Measurements from ENCODE around the gene ACADVL. TPM values are rescaled to one million over a fixed set of nuclear protein-coding genes. Genes with fewer than 3 reads are reported as not detected.
"Not testable (repeated sequence)": the region's sequence is repeated elsewhere in the genome, so short reads cannot be mapped to it uniquely, and the experiment has no call there.

The ACADVL gene
- polyA plus RNA-seq, 1 donor, result 478 TPM

- no peak for DNase-seq
Measured at GRCh38 chr17:7232114-7232513, 12.4 kb downstream of the ACADVL start.

- no peak for DNase-seq
Measured at GRCh38 chr17:7233701-7234082, 14.0 kb downstream of the ACADVL start.

- DNase-seq, result peak; percentile 94
Measured at GRCh38 chr17:7234083-7234951, 14.6 kb downstream of the ACADVL start, which contains the start of gene DVL2. Gene DVL2 (minus strand): TSS chr17:7234517. CDS start chr17:7234262, 255 bp downstream.

- no peak for DNase-seq
Measured at GRCh38 chr17:7235693-7236665, 16.2 kb downstream of the ACADVL start.

GRCh38 chr17:7236808-7237207 lies 17.1 kb downstream of the ACADVL start:
- no peak for DNase-seq

- no peak for DNase-seq
Measured at GRCh38 chr17:7237266-7237760, 17.6 kb downstream of the ACADVL start.

- no peak for DNase-seq
Measured at GRCh38 chr17:7237761-7238419, 18.2 kb downstream of the ACADVL start.

- no peak for DNase-seq
Measured at GRCh38 chr17:7238420-7239090, 18.8 kb downstream of the ACADVL start.

- DNase-seq, result peak; percentile 99
Measured at GRCh38 chr17:7239091-7240027, 19.6 kb downstream of the ACADVL start, which contains the start of gene PHF23. Gene PHF23 (minus strand): TSS chr17:7239457. CDS start chr17:7239279, 178 bp downstream.

GRCh38 chr17:7240375-7240774 lies 20.6 kb downstream of the ACADVL start:
- DNase-seq, result no peak

- DNase-seq, result no peak
Measured at GRCh38 chr17:7241090-7241733, 21.5 kb downstream of the ACADVL start.

- peak; percentile 96 for DNase-seq
Measured at GRCh38 chr17:7241783-7242716, 22.3 kb downstream of the ACADVL start, which contains the start of gene GABARAP. Gene GABARAP (minus strand): TSS chr17:7242449. CDS start chr17:7242330, 119 bp downstream.

- DNase-seq, result peak; percentile 97
Measured at GRCh38 chr17:7242717-7243452, 23.1 kb downstream of the ACADVL start.

- no peak for DNase-seq
Measured at GRCh38 chr17:7243453-7243729, 23.7 kb downstream of the ACADVL start.

GRCh38 chr17:7243838-7244237 lies 24.1 kb downstream of the ACADVL start:
- not testable (repeated sequence) for DNase-seq

- DNase-seq, result no peak
Measured at GRCh38 chr17:7246779-7247178, 27.0 kb downstream of the ACADVL start.

- DNase-seq, result no peak
Measured at GRCh38 chr17:7248796-7249195, 29.1 kb downstream of the ACADVL start.

GRCh38 chr17:7249214-7249613 lies 29.5 kb downstream of the ACADVL start:
- DNase-seq, result no peak
